ENCODE measurements around the gene CIDEB. TPM values are rescaled to one million over a fixed set of nuclear protein-coding genes. Genes with fewer than 3 reads are reported as not detected.

Gene CIDEB
- total and polyA plus RNA-seq, 9 of the 15 experiments (the other 6 are each of a cell fraction or from before 2014, with no cell fraction given) = 0.03 to 0.35 (median 0.09) TPM; not detected in 3

GRCh38 chr14:24332268-24332993 lies 24.7 kb upstream of the CIDEB start (continued):
- TF ChIP-seq MGA (IDR thresholded peaks at IDR 0.05) (peak; percentile 82), MBD1 (CRISPR knock-in tag; IDR thresholded peaks at IDR 0.05) (no peak), SMC3 (conservative IDR thresholded peaks at IDR 0.05; ENCODE audit: insufficient read depth, low read depth, low read length) (peak; percentile 61; the same call in 1 of the 2 replicates), POLR3G (IDR thresholded peaks at IDR 0.05; ENCODE audit: extremely low read depth, insufficient read length, insufficient replicate concordance) (no peak), ATF4 (CRISPR knock-in tag; IDR thresholded peaks at IDR 0.05) (peak; percentile 23; the same call in 1 of the 2 replicates), ZFP36 (IDR thresholded peaks at IDR 0.05; ENCODE audit: low read depth, low read length, partially characterized antibody) (peak; percentile 34), PRDM10 (IDR thresholded peaks at IDR 0.05; ENCODE audit: partially characterized antibody) (peak; percentile 75), NR3C1 (CRISPR knock-in tag; IDR thresholded peaks at IDR 0.05) (0 out of 2 replicates have a peak, but pooled peaks have one; percentile 59)

Data from K562 (cell line).